ENCODE measurements around the gene MYO7A. TPM values are rescaled to one million over a fixed set of nuclear protein-coding genes. Genes with fewer than 3 reads are reported as not detected.

MYO7A gene
- total and polyA plus RNA-seq, 2 experiments from 2014 or later, result not detected

DNA sequence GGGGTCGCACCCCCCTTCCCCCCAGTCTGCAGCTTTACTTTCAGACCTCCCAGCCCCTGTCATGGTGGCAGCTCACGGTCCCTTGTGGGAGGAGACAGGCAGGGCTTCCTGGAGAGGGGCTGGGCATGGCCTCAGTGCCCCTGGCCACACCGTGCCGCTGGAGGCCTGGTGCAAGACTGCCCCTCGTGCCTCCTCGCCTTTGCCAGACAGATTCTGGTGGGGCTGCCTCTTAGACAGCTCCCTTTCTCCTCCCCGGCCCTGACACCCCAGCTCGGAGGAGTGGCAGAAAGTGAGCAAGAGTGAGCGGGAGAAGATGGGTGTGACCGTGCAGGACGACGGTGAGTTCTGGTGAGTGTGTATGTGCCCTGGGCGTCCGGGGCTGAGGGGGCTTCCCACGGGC, 12.1 kb upstream of the MYO7A start:
- in situ Hi-C loops (cut with MboI), result no loop called here
- H2AFZ ChIP-seq, result no peak overlapping the region
- H3K27me3 ChIP-seq (replicated peaks; ENCODE audit: insufficient read depth), result no peaks in the 10 kb centered on the region
- H3K4me1 ChIP-seq (ENCODE audit: insufficient read depth), result peaks cover 8% of the 10 kb centered on the region; the same call in 1 of the 2 replicates
- DNase-seq, result no peak
- no peaks in the 10 kb centered on the region for H3K79me2 ChIP-seq (ENCODE audit: insufficient read depth)
- no peaks in the 10 kb centered on the region for H4K20me1 ChIP-seq (ENCODE audit: insufficient read depth)
- no peak overlapping the region for H3K4me3 ChIP-seq
- H3K9me3 ChIP-seq (ENCODE audit: low read depth), result no peaks in the 10 kb centered on the region
- H3K4me2 ChIP-seq (ENCODE audit: unreplicated experiment), result no peak overlapping the region
- H3F3A ChIP-seq (ENCODE audit: insufficient read depth), result no peaks in the 10 kb centered on the region
- no peak overlapping the region for H3K9ac ChIP-seq
- TF ChIP-seq EZH2 (IDR thresholded peaks at IDR 0.05; ENCODE audit: insufficient read depth, poor library complexity, severe bottlenecking), result no peak
- TF ChIP-seq EZH2phosphoT487 (IDR thresholded peaks at IDR 0.05; ENCODE audit: insufficient read depth, low read depth), result no peak
- H3K36me3 ChIP-seq (ENCODE audit: low read depth), result no peaks in the 10 kb centered on the region
- no peak overlapping the region for H3K27ac ChIP-seq
- H3K9me2 ChIP-seq (ENCODE audit: insufficient read depth), result no peaks in the 10 kb centered on the region
- 94 to 98% methylated on average over 13 to 15 of the region's 15 CpGs for WGBS, 2 experiments (ENCODE audit: low coverage in 1 of 2, low lambda C conversion rate in 2 of 2, missing lambda C conversion rate in 2 of 2)

DNA sequence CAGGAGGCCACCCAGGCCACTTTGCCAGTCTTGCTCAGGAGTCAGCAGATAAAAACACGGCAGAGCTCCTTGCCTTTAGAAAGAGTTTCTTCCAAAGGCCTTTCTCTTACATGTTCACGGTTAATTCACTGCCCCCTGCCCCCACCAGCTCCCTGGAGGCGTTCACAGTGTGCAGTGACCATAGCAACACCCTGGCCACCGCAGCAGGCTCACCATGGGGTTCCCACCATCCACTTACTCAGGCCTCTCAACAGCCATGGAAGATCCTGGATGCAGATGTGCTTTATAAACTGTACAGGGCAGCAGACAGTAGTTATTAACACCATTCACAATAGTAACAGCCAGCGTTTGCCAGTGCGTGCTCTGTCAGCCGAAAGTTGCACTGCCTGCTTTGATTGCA, 10.6 kb upstream of the MYO7A start:
- in situ Hi-C loops (cut with MboI), result no loop called here
- TF ChIP-seq EZH2phosphoT487 (IDR thresholded peaks at IDR 0.05; ENCODE audit: insufficient read depth, low read depth), result no peak
- no peak for TF ChIP-seq EZH2 (IDR thresholded peaks at IDR 0.05; ENCODE audit: insufficient read depth, poor library complexity, severe bottlenecking)
- Histone ChIP-seq H3K27me3 (replicated peaks; ENCODE audit: insufficient read depth) (no peaks in the 10 kb centered on the region), H3K27ac (no peak overlapping the region), H2AFZ (no peak overlapping the region), H3K36me3 (ENCODE audit: low read depth) (no peaks in the 10 kb centered on the region), H4K20me1 (ENCODE audit: insufficient read depth) (no peaks in the 10 kb centered on the region), H3K4me1 (ENCODE audit: insufficient read depth) (no peaks in the 10 kb centered on the region), H3K9me2 (ENCODE audit: insufficient read depth) (no peaks in the 10 kb centered on the region), H3F3A (ENCODE audit: insufficient read depth) (no peaks in the 10 kb centered on the region), H3K4me3 (no peak overlapping the region), H3K9ac (no peak overlapping the region), H3K4me2 (ENCODE audit: unreplicated experiment) (no peak overlapping the region), H3K9me3 (ENCODE audit: low read depth) (no peaks in the 10 kb centered on the region), H3K79me2 (ENCODE audit: insufficient read depth) (no peaks in the 10 kb centered on the region)
- DNase-seq, result no peak
- WGBS, 2 experiments (ENCODE audit: low coverage in 1 of 2, low lambda C conversion rate in 2 of 2, missing lambda C conversion rate in 2 of 2), result 85 to 89% methylated on average over 7 of the region's 7 CpGs

DNA sequence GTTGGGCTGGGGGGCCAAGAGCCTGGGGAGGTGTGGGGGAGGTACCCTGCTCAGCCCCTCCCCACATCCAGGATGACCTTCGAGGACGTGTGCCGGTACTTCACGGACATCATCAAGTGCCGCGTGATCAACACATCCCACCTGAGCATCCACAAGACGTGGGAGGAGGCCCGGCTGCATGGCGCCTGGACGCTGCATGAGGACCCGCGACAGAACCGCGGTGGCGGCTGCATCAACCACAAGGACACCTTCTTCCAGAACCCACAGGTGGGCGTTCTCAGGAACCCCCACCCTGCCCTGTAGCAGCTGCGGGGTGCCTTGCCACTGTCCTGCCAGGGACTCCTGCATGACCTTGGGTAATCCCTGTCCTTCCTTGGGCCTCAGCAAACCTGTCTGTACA, 10.0 kb upstream of the MYO7A start:
- no peaks in the 10 kb centered on the region for H3F3A ChIP-seq (ENCODE audit: insufficient read depth)
- no peak overlapping the region for H3K27ac ChIP-seq
- no peaks in the 10 kb centered on the region for H3K9me3 ChIP-seq (ENCODE audit: low read depth)
- H3K9me2 ChIP-seq (ENCODE audit: insufficient read depth), result no peaks in the 10 kb centered on the region
- DNase-seq, result no peak
- H3K4me1 ChIP-seq (ENCODE audit: insufficient read depth), result no peaks in the 10 kb centered on the region
- TF ChIP-seq EZH2 (IDR thresholded peaks at IDR 0.05; ENCODE audit: insufficient read depth, poor library complexity, severe bottlenecking) (no peak), EZH2phosphoT487 (IDR thresholded peaks at IDR 0.05; ENCODE audit: insufficient read depth, low read depth) (no peak)
- H3K4me2 ChIP-seq (ENCODE audit: unreplicated experiment), result no peak overlapping the region
- H2AFZ ChIP-seq, result no peak overlapping the region
- H3K9ac ChIP-seq, result no peak overlapping the region
- no peaks in the 10 kb centered on the region for H3K27me3 ChIP-seq (replicated peaks; ENCODE audit: insufficient read depth)
- 96 to 98% methylated on average over 12 to 17 of the region's 17 CpGs for WGBS, 2 experiments (ENCODE audit: low coverage in 1 of 2, low lambda C conversion rate in 2 of 2, missing lambda C conversion rate in 2 of 2)
- no peaks in the 10 kb centered on the region for H3K36me3 ChIP-seq (ENCODE audit: low read depth)
- H4K20me1 ChIP-seq (ENCODE audit: insufficient read depth), result no peaks in the 10 kb centered on the region
- in situ Hi-C loops (cut with MboI), result no loop called here
- H3K4me3 ChIP-seq, result no peak overlapping the region
- no peaks in the 10 kb centered on the region for H3K79me2 ChIP-seq (ENCODE audit: insufficient read depth)

DNA sequence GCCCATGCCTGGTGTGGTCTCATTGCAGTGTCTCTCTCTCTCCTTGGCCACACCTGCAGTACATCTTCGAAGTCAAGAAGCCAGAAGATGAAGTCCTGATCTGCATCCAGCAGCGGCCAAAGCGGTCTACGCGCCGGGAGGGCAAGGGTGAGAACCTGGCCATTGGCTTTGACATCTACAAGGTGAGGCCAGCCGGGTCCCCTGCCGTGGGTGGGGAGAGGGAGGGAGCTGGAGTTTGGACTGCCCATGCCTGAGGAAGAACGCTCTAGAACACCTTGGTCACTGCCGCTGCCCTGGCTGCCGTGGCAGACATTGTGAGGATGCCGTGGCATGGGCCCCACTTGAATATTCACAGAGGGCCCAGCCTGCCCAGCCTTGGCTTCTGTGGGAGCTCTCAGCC, 9.1 kb upstream of the MYO7A start:
- no peaks in the 10 kb centered on the region for H3K9me3 ChIP-seq (ENCODE audit: low read depth)
- H3K4me1 ChIP-seq (ENCODE audit: insufficient read depth), result no peaks in the 10 kb centered on the region
- in situ Hi-C loops (cut with MboI), result no loop called here
- H3K27me3 ChIP-seq (replicated peaks; ENCODE audit: insufficient read depth), result no peaks in the 10 kb centered on the region
- H3K9ac ChIP-seq, result no peak overlapping the region
- H3K9me2 ChIP-seq (ENCODE audit: insufficient read depth), result no peaks in the 10 kb centered on the region
- no peak overlapping the region for H3K4me2 ChIP-seq (ENCODE audit: unreplicated experiment)
- no peaks in the 10 kb centered on the region for H3K79me2 ChIP-seq (ENCODE audit: insufficient read depth)
- no peak overlapping the region for H2AFZ ChIP-seq
- no peaks in the 10 kb centered on the region for H3K36me3 ChIP-seq (ENCODE audit: low read depth)
- no peak overlapping the region for H3K4me3 ChIP-seq
- no peak overlapping the region for H3K27ac ChIP-seq
- no peak for TF ChIP-seq EZH2phosphoT487 (IDR thresholded peaks at IDR 0.05; ENCODE audit: insufficient read depth, low read depth)
- TF ChIP-seq EZH2 (IDR thresholded peaks at IDR 0.05; ENCODE audit: insufficient read depth, poor library complexity, severe bottlenecking), result no peak
- H4K20me1 ChIP-seq (ENCODE audit: insufficient read depth), result no peaks in the 10 kb centered on the region
- DNase-seq, result no peak
- 97% methylated on average over 11 to 12 of the region's 12 CpGs for WGBS, 2 experiments (ENCODE audit: low coverage in 1 of 2, low lambda C conversion rate in 2 of 2, missing lambda C conversion rate in 2 of 2)
- no peaks in the 10 kb centered on the region for H3F3A ChIP-seq (ENCODE audit: insufficient read depth)

DNA sequence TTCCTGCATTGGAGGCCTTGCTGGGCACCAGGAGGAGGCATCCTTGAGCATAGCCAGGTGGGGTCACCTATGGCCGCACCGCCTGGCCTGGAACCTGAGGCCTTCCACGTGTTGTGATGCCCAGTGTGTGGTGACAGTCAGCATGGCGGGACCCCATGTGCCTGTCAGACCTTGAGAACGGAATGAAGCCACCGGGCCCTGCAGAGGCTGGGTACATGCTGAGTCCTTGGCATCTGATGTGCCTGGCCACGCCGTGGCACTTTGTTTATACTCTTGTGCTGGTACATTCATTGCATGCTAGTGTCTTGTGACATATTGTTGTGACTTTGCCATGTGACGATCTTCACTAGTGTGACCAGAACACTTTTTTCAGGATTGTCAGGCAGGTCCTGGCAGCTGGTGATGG, 8.5 kb upstream of the MYO7A start:
- Histone ChIP-seq H3K27ac (no peak overlapping the region), H3K9me2 (ENCODE audit: insufficient read depth) (no peaks in the 10 kb centered on the region), H3K4me2 (ENCODE audit: unreplicated experiment) (no peak overlapping the region), H3K4me1 (ENCODE audit: insufficient read depth) (no peaks in the 10 kb centered on the region), H2AFZ (no peak overlapping the region), H4K20me1 (ENCODE audit: insufficient read depth) (no peaks in the 10 kb centered on the region), H3K27me3 (replicated peaks; ENCODE audit: insufficient read depth) (no peaks in the 10 kb centered on the region), H3F3A (ENCODE audit: insufficient read depth) (no peaks in the 10 kb centered on the region), H3K9ac (no peak overlapping the region), H3K9me3 (ENCODE audit: low read depth) (no peaks in the 10 kb centered on the region), H3K79me2 (ENCODE audit: insufficient read depth) (no peaks in the 10 kb centered on the region), H3K36me3 (ENCODE audit: low read depth) (no peaks in the 10 kb centered on the region), H3K4me3 (no peak overlapping the region)
- in situ Hi-C loops (cut with MboI), result no loop called here
- 90 to 92% methylated on average over 9 of the region's 9 CpGs for WGBS, 2 experiments (ENCODE audit: low coverage in 1 of 2, low lambda C conversion rate in 2 of 2, missing lambda C conversion rate in 2 of 2)
- no peak for DNase-seq
- TF ChIP-seq EZH2 (IDR thresholded peaks at IDR 0.05; ENCODE audit: insufficient read depth, poor library complexity, severe bottlenecking) (no peak), EZH2phosphoT487 (IDR thresholded peaks at IDR 0.05; ENCODE audit: insufficient read depth, low read depth) (no peak)
